ENCODE data around the gene KRTAP4-6.
"Not testable (repeated sequence)": the region's sequence is repeated elsewhere in the genome, so short reads cannot be mapped to it uniquely, and the experiment has no call there.

Gene KRTAP4-6

GRCh38 chr17:41104386-41105038 lies 35.8 kb downstream of the KRTAP4-6 start:
- not testable (repeated sequence) for DNase-seq

- no peak for DNase-seq
These were observed 36.4 kb downstream of the KRTAP4-6 start for GRCh38 chr17:41103896-41104295.

- no peak for DNase-seq
These were observed 38.6 kb downstream of the KRTAP4-6 start, which contains the start of gene KRTAP4-16 for GRCh38 chr17:41101586-41102259. KRTAP4-16 (minus strand) TSS chr17:41102209; CDS start chr17:41102209, 0 bp downstream.

- DNase-seq: not testable (repeated sequence)
These were observed 40.5 kb downstream of the KRTAP4-6 start for GRCh38 chr17:41099682-41100480.

- DNase-seq: no peak
These were observed 41.9 kb downstream of the KRTAP4-6 start for GRCh38 chr17:41098481-41098880.

GRCh38 chr17:41098042-41098441 lies 42.3 kb downstream of the KRTAP4-6 start, which contains the start of gene KRTAP4-8:
KRTAP4-8 (minus strand) TSS chr17:41098142; CDS start chr17:41098084, 58 bp downstream.
- no peak for DNase-seq

GRCh38 chr17:41096055-41096454 lies 44.3 kb downstream of the KRTAP4-6 start:
- no peak for DNase-seq

All from 8988T (cell line).